Stimulated activated naive CD8-positive, alpha-beta T cell treated with anti-CD3 and anti-CD28 coated beads, Interleukin-15, amount 100 ng/mL, for 72 hours (primary cell): ENCODE data around the gene ST7L.
"Not testable (repeated sequence)": the region's sequence is repeated elsewhere in the genome, so short reads cannot be mapped to it uniquely, and the experiment has no call there.

ENCODE experiments used
- ATAC-seq: fragments of 150-1000 bp; cut with Tn5 transposase; 2 replicates; pipeline ENCODE4 v1.10.0; 2021; ENCODE audit warnings: mild to moderate bottlenecking, moderate library complexity
- DNase-seq, 2 donors: peaks; one replicate each; pipeline ENCODE4 v3.0.0; 2021 to 2022
- H3K27ac Mint-ChIP-seq, 2 donors: one replicate each; pipeline ENCODE4 v1.8.0; 2022; ENCODE audit warnings: mild to moderate bottlenecking in 2 of 2, mixed read lengths in 2 of 2, moderate library complexity in 2 of 2
- H3K27me3 Mint-ChIP-seq: one replicate; pipeline ENCODE4 v1.8.0; 2022; ENCODE audit warnings: mixed read lengths
- H3K4me1 Mint-ChIP-seq: one replicate; pipeline ENCODE4 v1.8.0; 2022; ENCODE audit warnings: mild to moderate bottlenecking, mixed read lengths
- H3K4me3 Mint-ChIP-seq, 2 donors: one replicate each; pipeline ENCODE4 v1.8.0; 2022; ENCODE audit warnings: mild to moderate bottlenecking in 2 of 2, mixed read lengths in 2 of 2, moderate library complexity in 1 of 2
- H3K9me3 Mint-ChIP-seq, 2 donors: one replicate each; pipeline ENCODE4 v1.8.0; 2022; ENCODE audit warnings: mixed read lengths in 2 of 2

Gene ST7L

DNA sequence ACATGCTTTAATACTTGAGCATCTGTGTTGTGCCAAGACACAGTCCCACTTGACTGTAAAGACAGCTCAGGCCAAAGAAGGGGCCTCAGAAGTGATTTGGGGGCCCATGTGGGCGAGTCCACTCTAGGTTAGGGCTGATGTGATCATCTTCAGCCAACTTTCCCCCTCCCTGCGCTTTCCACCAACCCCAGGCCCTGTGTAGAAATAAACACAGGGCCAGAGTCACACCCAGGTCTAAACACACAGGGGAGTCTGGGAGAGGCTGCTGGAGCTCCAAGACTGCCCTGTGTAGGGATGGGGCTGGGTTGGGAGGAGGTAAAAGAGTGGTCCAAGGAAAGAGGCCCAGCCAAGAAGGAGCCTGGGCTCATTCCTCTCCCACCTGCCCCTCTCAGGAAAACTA lies 112.6 kb downstream of the ST7L start:
- no peaks in the 10 kb centered on the region for H3K9me3 Mint-ChIP-seq
- ATAC-seq, result no peak
- no peak overlapping the region for H3K4me3 Mint-ChIP-seq
- peaks cover 81% of the 10 kb centered on the region for H3K27me3 Mint-ChIP-seq
- H3K27ac Mint-ChIP-seq, result peak overlapping the region in 1 of 2 donors; percentile 5
- no peak for DNase-seq
- peaks cover 19% of the 10 kb centered on the region for H3K4me1 Mint-ChIP-seq

- H3K4me1 Mint-ChIP-seq, result peaks cover 19% of the 10 kb centered on the region
- peaks cover 85% of the 10 kb centered on the region for H3K27me3 Mint-ChIP-seq
- H3K9me3 Mint-ChIP-seq, result no peaks in the 10 kb centered on the region
- ATAC-seq (no peak), DNase-seq (no peak)
- H3K27ac Mint-ChIP-seq, result no peak overlapping the region
- no peak overlapping the region for H3K4me3 Mint-ChIP-seq
Observed at GRCh38 chr1:112505878-112506277, 113.1 kb downstream of the ST7L start.

DNA sequence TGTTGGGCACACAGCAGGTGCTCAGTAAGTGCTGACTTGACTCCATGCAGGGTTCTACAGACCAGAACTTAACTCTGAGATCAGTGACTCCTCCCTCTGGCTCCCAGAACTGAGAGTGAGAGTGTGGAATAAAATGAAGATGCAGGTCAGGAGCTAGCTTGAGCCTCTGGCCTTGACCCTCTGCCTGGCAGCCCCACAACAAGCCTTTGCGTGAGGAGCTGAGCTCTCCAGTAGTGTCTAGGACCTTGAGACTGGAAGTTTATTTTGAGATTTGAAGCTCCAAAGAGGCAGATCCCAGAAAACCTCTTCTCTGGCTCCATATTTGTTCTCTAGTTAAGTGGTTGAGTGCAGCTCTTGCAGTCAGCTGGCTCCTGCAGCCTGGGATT lies 113.5 kb downstream of the ST7L start:
- H3K27ac Mint-ChIP-seq, result no peak overlapping the region
- H3K4me3 Mint-ChIP-seq, result no peak overlapping the region
- peaks cover 81% of the 10 kb centered on the region for H3K27me3 Mint-ChIP-seq
- no peak for DNase-seq
- H3K9me3 Mint-ChIP-seq, result no peaks in the 10 kb centered on the region
- H3K4me1 Mint-ChIP-seq, result peaks cover 19% of the 10 kb centered on the region
- ATAC-seq, result no peak

- H3K27ac Mint-ChIP-seq, result no peak overlapping the region
- H3K4me1 Mint-ChIP-seq, result peaks cover 19% of the 10 kb centered on the region
- no peak for DNase-seq
- H3K9me3 Mint-ChIP-seq, result no peaks in the 10 kb centered on the region
- no peak overlapping the region for H3K4me3 Mint-ChIP-seq
- no peak for ATAC-seq
- H3K27me3 Mint-ChIP-seq, result peaks cover 79% of the 10 kb centered on the region
Observed at GRCh38 chr1:112504661-112505399, 114.1 kb downstream of the ST7L start.

- Mint-ChIP-seq H3K4me1 (peaks cover 19% of the 10 kb centered on the region), H3K27ac (no peak overlapping the region), H3K4me3 (no peak overlapping the region), H3K9me3 (no peaks in the 10 kb centered on the region), H3K27me3 (peaks cover 79% of the 10 kb centered on the region)
- no peak for ATAC-seq
- no peak for DNase-seq
Observed at GRCh38 chr1:112504001-112504660, 114.8 kb downstream of the ST7L start.

GRCh38 chr1:112502826-112503225 lies 116.1 kb downstream of the ST7L start:
- no peak for DNase-seq
- Mint-ChIP-seq H3K4me3 (no peak overlapping the region), H3K9me3 (no peaks in the 10 kb centered on the region), H3K4me1 (peaks cover 13% of the 10 kb centered on the region), H3K27ac (no peak overlapping the region), H3K27me3 (peaks cover 80% of the 10 kb centered on the region)
- ATAC-seq, result no peak

DNA sequence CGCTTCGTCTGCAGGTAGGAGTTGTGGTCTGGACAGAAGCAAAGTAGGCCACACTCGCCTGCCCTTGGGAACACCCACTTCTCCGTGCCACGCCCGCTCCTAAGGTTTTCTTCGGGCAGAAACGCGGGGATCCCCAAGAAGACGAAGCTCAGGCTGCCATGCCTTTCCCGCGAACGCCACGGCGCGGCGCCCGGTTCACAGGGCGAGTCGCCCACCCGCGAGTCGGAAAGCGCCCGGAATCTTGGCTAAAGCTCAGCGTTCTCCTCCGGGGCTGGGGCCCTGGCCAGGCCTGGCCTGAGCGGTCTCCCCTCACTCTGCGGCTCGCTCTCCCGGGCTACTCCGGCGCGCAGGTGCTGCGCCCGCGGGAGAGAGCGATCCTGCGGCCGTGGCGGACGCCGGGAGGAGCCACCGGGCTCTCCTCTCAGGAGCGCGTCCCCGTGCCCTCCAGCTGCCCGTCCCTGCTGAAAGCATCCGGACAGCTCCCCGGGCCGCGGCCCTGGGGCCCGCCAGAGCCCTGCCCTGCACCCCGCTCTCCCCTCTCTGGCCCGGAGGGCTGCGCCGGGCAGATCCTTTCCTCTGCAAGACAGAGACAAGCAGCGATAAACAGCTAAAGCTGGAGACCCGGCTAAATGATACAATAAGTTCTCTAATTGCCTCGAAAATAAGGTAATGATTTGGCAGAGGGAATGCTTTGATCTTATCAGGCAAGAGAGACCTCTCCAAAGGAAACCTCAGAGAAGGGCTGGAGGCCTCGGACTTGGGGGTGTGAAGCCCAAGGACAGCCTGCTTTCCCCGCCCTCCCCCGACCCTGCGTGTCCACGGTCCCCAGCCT lies 116.9 kb downstream of the ST7L start:
- peak; percentile 64 for ATAC-seq
- Mint-ChIP-seq H3K4me3 (peak overlapping the region; percentile 70 to 78), H3K27me3 (peaks cover 80% of the 10 kb centered on the region), H3K9me3 (no peaks in the 10 kb centered on the region), H3K4me1 (peaks cover 6% of the 10 kb centered on the region), H3K27ac (no peak overlapping the region)
- DNase-seq, result peak; percentile 45 to 63

- H3K9me3 Mint-ChIP-seq, result no peaks in the 10 kb centered on the region
- ATAC-seq (no peak), DNase-seq (no peak)
- no peak overlapping the region for H3K4me3 Mint-ChIP-seq
- H3K4me1 Mint-ChIP-seq, result no peaks in the 10 kb centered on the region
- H3K27ac Mint-ChIP-seq, result no peak overlapping the region
- peaks cover 70% of the 10 kb centered on the region for H3K27me3 Mint-ChIP-seq
Observed at GRCh38 chr1:112496290-112496689, 122.7 kb downstream of the ST7L start.

GRCh38 chr1:112493351-112493750 lies 125.6 kb downstream of the ST7L start:
- Mint-ChIP-seq H3K9me3 (no peaks in the 10 kb centered on the region), H3K27ac (no peak overlapping the region), H3K4me1 (no peaks in the 10 kb centered on the region), H3K27me3 (peaks cover 57% of the 10 kb centered on the region), H3K4me3 (no peak overlapping the region)
- no peak for ATAC-seq
- DNase-seq, result no peak

GRCh38 chr1:112492076-112492475 lies 126.9 kb downstream of the ST7L start:
- H3K4me3 Mint-ChIP-seq, result no peak overlapping the region
- H3K9me3 Mint-ChIP-seq, result no peaks in the 10 kb centered on the region
- no peaks in the 10 kb centered on the region for H3K4me1 Mint-ChIP-seq
- ATAC-seq (no peak), DNase-seq (no peak)
- H3K27me3 Mint-ChIP-seq, result peaks cover 45% of the 10 kb centered on the region
- H3K27ac Mint-ChIP-seq, result peak overlapping the region in 1 of 2 donors; percentile 5

DNA sequence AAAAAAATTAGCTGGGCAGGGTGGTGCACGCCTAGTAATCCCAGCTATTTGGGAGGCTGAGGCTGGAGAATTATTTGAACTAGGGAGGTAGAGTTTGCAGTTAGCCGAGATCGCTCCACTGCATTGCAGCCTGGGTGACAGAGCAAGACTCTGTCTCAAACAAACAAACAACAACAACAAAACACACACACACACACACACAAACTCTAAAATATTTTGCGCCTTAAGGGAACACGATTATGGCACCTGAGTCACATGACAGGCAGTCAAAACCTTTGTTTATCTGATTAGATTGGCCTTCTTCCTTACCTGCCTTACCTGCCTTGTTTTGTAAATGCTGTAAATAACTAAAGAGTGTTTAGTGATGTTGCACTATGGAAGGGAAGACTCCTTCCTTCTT lies 130.8 kb downstream of the ST7L start:
- H3K4me3 Mint-ChIP-seq, result no peak overlapping the region
- no peak overlapping the region for H3K27ac Mint-ChIP-seq
- ATAC-seq, result no peak
- no peaks in the 10 kb centered on the region for H3K9me3 Mint-ChIP-seq
- no peaks in the 10 kb centered on the region for H3K4me1 Mint-ChIP-seq
- peaks cover 16% of the 10 kb centered on the region for H3K27me3 Mint-ChIP-seq
- DNase-seq, result no peak

DNA sequence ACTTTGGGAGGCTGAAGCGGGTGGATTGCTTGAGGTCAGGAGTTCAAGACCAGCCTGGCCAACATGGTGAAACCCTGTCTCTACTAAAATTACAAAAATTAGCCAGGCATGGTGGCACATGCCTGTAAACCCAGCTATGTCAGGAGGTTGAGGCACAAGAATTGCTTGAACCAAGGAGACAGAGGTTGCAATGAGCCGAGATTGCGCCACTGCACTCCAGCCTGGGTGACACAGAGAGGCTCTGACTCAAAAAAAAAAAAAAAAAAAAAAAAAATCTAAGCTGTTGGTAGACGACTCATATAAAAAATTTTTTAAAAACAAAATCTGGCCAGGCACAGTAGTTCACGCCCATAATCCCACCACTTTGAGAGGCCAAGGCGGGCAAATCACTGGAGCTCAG lies 131.3 kb downstream of the ST7L start:
- not testable (repeated sequence) for H3K27ac Mint-ChIP-seq, DNase-seq, H3K9me3 Mint-ChIP-seq, ATAC-seq, H3K4me1 Mint-ChIP-seq, H3K4me3 Mint-ChIP-seq
- H3K27me3 Mint-ChIP-seq, result peaks cover 12% of the 10 kb centered on the region

DNA sequence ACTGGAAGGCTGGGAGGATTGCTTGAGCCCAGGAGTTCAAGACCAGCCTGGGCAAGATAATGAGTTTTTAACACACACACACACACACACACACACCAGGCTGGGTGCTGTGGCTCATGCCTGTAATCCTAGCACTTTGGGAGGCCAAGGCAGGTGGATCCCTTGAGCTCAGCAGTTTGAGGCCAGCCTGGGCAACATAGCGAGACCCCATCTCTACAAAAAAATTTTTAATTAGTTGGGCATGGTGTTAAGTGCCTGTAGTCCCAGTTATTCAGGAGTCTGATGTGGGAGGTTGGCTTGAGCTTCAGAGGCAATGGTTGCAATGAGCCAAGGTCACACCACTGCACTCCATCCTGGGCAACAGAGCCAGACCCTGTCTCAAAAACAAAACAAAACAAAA lies 132.9 kb downstream of the ST7L start:
- not testable (repeated sequence) for H3K9me3 Mint-ChIP-seq, H3K27ac Mint-ChIP-seq, ATAC-seq, DNase-seq, H3K4me1 Mint-ChIP-seq, H3K4me3 Mint-ChIP-seq
- H3K27me3 Mint-ChIP-seq, result peaks cover 16% of the 10 kb centered on the region

DNA sequence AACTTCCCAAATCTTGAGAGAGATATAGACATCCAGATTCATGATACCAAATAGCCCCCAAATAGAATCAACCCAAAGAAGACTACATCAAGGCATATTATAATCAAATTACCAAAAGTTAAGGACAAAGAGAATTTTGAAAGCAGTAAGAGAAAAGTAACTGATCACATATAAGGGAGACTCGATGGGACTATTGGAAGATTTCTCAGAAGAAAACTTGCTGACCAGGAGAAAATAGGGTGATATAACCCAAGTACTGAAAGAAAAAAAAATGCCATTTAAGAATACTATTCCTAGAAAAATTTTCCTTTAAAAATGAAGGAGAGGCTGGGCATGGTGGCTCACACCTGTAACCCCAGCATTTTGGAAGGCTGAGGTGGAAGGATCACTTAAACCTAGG lies 140.6 kb downstream of the ST7L start:
- Mint-ChIP-seq H3K9me3 (peaks cover 8 to 26% of the 10 kb centered on the region in 2 donors), H3K4me3 (no peak overlapping the region), H3K4me1 (no peaks in the 10 kb centered on the region), H3K27ac (no peak overlapping the region), H3K27me3 (peaks cover 24% of the 10 kb centered on the region)
- no peak for DNase-seq
- ATAC-seq, result no peak

DNA sequence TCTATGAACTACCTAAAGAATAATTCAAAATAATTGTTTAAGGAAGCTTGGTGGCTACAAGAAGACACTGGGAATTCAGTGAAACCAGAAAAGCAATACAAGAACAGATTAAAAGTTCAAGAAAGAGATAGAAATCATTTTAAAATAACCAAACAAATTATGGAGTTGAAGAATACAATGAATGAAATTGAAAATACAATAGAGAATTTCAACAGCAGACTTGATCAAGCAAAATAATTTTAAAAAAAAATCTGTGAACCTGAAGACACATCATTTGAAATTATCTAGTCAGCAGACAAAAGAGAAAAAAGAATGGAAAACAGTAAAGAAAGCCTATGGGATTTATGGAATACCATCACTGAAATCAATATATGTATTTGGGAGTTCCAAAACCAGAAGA lies 141.4 kb downstream of the ST7L start:
- Mint-ChIP-seq H3K9me3 (peaks cover 8 to 26% of the 10 kb centered on the region in 2 donors), H3K4me3 (no peak overlapping the region), H3K27me3 (peaks cover 32% of the 10 kb centered on the region), H3K4me1 (no peaks in the 10 kb centered on the region), H3K27ac (no peak overlapping the region)
- no peak for DNase-seq
- no peak for ATAC-seq
